ENCODE results near the gene SCYL2. TPM values are rescaled to one million over a fixed set of nuclear protein-coding genes. Genes with fewer than 3 reads are reported as not detected.

SCYL2 gene
- 28.8 and 41.9 TPM in 2 replicates for total RNA-seq (2016; rRNA removed; fragmentation: Illumina TruSeq; extraction: Trizol)
- 57.9 and 65.3 TPM in 2 replicates for total RNA-seq (2016; cell fraction: cytosol; rRNA removed; fragmentation: Illumina TruSeq; extraction: Trizol; ENCODE audit: low read depth)
- 26.5 and 42.6 TPM in 2 replicates for total RNA-seq (2016; cell fraction: insoluble cytoplasmic fraction; rRNA removed; fragmentation: Illumina TruSeq; extraction: Trizol)
- total RNA-seq (2016; cell fraction: membrane; rRNA removed; fragmentation: Illumina TruSeq; extraction: Trizol): 20.6 and 24.8 TPM in 2 replicates
- 35.3 and 36.6 TPM in 2 replicates for total RNA-seq (2016; cell fraction: nucleus; rRNA removed; fragmentation: Illumina TruSeq; extraction: Trizol)
- 9.3 and 11.4 TPM in 2 replicates for polyA plus RNA-seq (2011; rRNA removed)
- 5.1 and 8.8 TPM in 2 replicates for polyA plus RNA-seq (2011; cell fraction: cytosol; rRNA removed)
- polyA plus RNA-seq (2011; cell fraction: nucleus; rRNA removed): 8.6 and 9.3 TPM in 2 replicates
- 15.7 and 16.0 TPM in 2 replicates for polyA plus RNA-seq (2012)
- polyA plus RNA-seq (2016; cell fraction: cytosol; fragmentation: Illumina TruSeq; extraction: Trizol; ENCODE audit: low read depth): 1.2 and 1.4 TPM in 2 replicates
- 28.2 and 30.7 TPM in 2 replicates for polyA plus RNA-seq (2016; cell fraction: insoluble cytoplasmic fraction; fragmentation: Illumina TruSeq; extraction: Trizol; ENCODE audit: low read depth)
- 4.9 and 5.7 TPM in 2 replicates for polyA plus RNA-seq (2016; cell fraction: membrane; fragmentation: Illumina TruSeq; extraction: Trizol; ENCODE audit: low read depth)
- 31.7 and 38.1 TPM in 2 replicates for polyA plus RNA-seq (2016; cell fraction: nucleus; fragmentation: Illumina TruSeq; extraction: Trizol; ENCODE audit: insufficient read depth, low read depth)
- polyA minus RNA-seq (2011; rRNA and poly(A)+ RNA removed; ENCODE audit: low replicate concordance): 23.2 and 39.5 TPM in 2 replicates
- polyA minus RNA-seq (2011; cell fraction: cytosol; rRNA and poly(A)+ RNA removed): 17.8 and 20.7 TPM in 2 replicates
- 35.4 and 53.0 TPM in 2 replicates for polyA minus RNA-seq (2011; cell fraction: nucleus; rRNA and poly(A)+ RNA removed)
- Bru-seq, nascent RNA: percentile 83 among the genes with signal in this experiment
- percentile 83 among the genes with signal in this experiment for BruChase-seq, experiment 1, labeled RNA remaining after a 6-hour chase
- BruChase-seq, experiment 2, labeled RNA remaining after a 2-hour chase: percentile 84 among the genes with signal in this experiment
- long read RNA-seq, experiment 1, full-length matches to known transcripts: 1 of 6 reads
- long read RNA-seq, experiment 1, partial matches to known transcripts: 2 of 6 reads
- long read RNA-seq, experiment 1, other reads (novel, unspliced or antisense): 3 of 6 reads
- long read RNA-seq, experiment 2, partial matches to known transcripts: 22 of 37 reads
- long read RNA-seq, experiment 2, other reads (novel, unspliced or antisense): 15 of 37 reads

DNA sequence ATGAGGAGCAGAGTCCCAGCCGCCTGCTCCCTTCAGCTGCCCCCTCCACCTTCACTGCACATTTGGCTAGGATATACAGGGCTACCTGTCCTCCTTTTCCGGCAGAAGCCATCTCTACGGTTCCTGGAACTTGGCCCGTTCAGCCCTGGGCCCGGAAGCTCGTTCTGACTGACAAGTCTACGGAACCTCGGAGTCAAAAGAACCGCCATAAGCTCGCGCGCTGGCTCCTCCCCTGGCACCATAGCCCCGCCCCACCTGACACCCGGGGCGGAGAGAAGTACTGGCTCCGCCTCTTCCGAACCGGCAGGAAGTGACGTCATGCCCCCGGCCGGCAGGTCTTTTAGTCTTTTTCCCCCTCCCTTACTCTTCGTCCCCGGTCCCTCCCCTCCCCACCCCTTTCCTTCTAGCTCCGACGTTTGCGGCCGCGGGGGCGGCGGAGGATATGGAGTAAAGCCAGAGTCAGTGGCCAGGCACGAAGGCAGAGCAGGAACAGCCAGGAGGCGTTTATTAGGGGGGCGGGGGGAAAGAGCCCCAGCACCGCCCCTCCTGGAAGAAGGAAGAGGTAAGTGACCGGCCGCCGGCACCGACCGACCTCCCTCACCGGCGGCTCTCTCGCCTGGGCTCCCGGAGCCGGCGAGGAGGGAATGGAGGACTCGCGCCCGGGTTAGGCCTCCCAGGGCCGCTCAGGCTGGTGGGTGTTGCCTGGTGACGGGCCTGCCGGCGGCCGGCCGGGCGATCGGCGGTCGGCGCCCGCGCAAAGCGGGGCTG is at the start of gene SCYL2, which contains the start of gene DEPDC4:
Gene SCYL2 (plus strand): TSS at position 343 of the 768 bp plus-strand sequence. CDS start 15,794 bp downstream, outside the sequence.
Gene DEPDC4 (minus strand): TSS at position 245 of the 768 bp plus-strand sequence. CDS start 3 bp downstream, at position 242.
- Histone ChIP-seq H2AFZ (ENCODE audit: low read length) (peak within 1 kb of the TSS; percentile 84), H4K20me1 (ENCODE audit: insufficient read depth, low read length) (peaks cover 10% of the 10 kb centered on the region; the same call in 1 of the 2 replicates), H3K9me3 (ENCODE audit: low read length) (no peaks in the 10 kb centered on the region), H3K79me2 (ENCODE audit: insufficient read depth, low read length) (peaks cover 46% of the 10 kb centered on the region), H3K4me1 (ENCODE audit: insufficient read depth, low read length) (peaks cover 39% of the 10 kb centered on the region), H3K4me3 (replicated peaks in 1 of 3; ENCODE audit: insufficient read depth in 1 of 3, low read depth in 2 of 3, low read length in 3 of 3) (peak within 1 kb of the TSS; percentile 91 to 93 (median 92)), H3K27me3 (ENCODE audit: control insufficient read depth in 1 of 2, insufficient read depth in 2 of 2, low read length in 2 of 2) (no peaks in the 10 kb centered on the region; a peak in 1 of 5 replicates), H3K9ac (ENCODE audit: insufficient read depth, low read depth, low read length) (peak within 1 kb of the TSS; percentile 96), H3K4me2 (ENCODE audit: low read depth, low read length) (peak within 1 kb of the TSS; percentile 91), H3K36me3 (replicated peaks in 1 of 2; ENCODE audit: control insufficient read depth in 1 of 2, insufficient read depth in 2 of 2, low read length in 2 of 2) (no peaks in the 10 kb centered on the region), H3K27ac (ENCODE audit: extremely low read length, insufficient read depth, low read length) (peak within 1 kb of the TSS; percentile 91)
- BruUV-seq (replicated peaks): no TSS peak
- ChIA-PET CTCF (ENCODE audit: low intra/inter-chr PET ratio, low total read pairs) (no interaction called here), POLR2A (interaction anchor here (0.7 to 2.0 kb wide), 9 partner anchors 13 to 287 kb away, joined by 3 to 16 read pairs (median 5); partner anchors contain the start of gene ACTR6)
- intact Hi-C loops (cut with micrococcal nuclease; ENCODE audit: unreplicated experiment): loop anchor here (5.0 kb wide), 2 partner anchors 65 to 125 kb away; partner anchors contain the start of genes ACTR6 and BLTP3B
- under 1% methylated on average over 48 of the region's 62 CpGs for WGBS (ENCODE audit: low lambda C conversion rate)
- FAIRE-seq: peak; percentile 44
- DNase-seq (ENCODE audit: low spot score): peak; percentile 88
- in situ Hi-C loops (cut with HindIII; ENCODE audit: extremely low pct_ligation_motif_present, low pct_unique_long_range_greater_than_20kb): no loop called here
- peak; percentile 88 for ATAC-seq
- TF ChIP-seq, protein P1, sequence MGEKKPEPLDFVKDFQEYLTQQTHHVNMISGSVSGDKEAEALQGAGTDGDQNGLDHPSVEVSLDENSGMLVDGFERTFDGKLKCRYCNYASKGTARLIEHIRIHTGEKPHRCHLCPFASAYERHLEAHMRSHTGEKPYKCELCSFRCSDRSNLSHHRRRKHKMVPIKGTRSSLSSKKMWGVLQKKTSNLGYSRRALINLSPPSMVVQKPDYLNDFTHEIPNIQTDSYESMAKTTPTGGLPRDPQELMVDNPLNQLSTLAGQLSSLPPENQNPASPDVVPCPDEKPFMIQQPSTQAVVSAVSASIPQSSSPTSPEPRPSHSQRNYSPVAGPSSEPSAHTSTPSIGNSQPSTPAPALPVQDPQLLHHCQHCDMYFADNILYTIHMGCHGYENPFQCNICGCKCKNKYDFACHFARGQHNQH (CRISPR knock-in tag; IDR thresholded peaks at IDR 0.05): no peak
- TF ChIP-seq ZNF33B (CRISPR knock-in tag; IDR thresholded peaks at IDR 0.05): peak; percentile 33; the same call in 1 of the 2 replicates
- TF ChIP-seq, protein P2, sequence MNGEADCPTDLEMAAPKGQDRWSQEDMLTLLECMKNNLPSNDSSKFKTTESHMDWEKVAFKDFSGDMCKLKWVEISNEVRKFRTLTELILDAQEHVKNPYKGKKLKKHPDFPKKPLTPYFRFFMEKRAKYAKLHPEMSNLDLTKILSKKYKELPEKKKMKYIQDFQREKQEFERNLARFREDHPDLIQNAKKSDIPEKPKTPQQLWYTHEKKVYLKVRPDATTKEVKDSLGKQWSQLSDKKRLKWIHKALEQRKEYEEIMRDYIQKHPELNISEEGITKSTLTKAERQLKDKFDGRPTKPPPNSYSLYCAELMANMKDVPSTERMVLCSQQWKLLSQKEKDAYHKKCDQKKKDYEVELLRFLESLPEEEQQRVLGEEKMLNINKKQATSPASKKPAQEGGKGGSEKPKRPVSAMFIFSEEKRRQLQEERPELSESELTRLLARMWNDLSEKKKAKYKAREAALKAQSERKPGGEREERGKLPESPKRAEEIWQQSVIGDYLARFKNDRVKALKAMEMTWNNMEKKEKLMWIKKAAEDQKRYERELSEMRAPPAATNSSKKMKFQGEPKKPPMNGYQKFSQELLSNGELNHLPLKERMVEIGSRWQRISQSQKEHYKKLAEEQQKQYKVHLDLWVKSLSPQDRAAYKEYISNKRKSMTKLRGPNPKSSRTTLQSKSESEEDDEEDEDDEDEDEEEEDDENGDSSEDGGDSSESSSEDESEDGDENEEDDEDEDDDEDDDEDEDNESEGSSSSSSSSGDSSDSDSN (CRISPR knock-in tag; IDR thresholded peaks at IDR 0.05): peak; percentile 84; the same call in 1 of the 2 replicates
- TF ChIP-seq ZNF768 (CRISPR knock-in tag; IDR thresholded peaks at IDR 0.05): peak; percentile 59; the same call in 1 of the 2 replicates
- TF ChIP-seq MTF2 (CRISPR knock-in tag; IDR thresholded peaks at IDR 0.05; ENCODE audit: borderline replicate concordance): no peak
- no peak for TF ChIP-seq ZNF761 (CRISPR knock-in tag; conservative IDR thresholded peaks at IDR 0.05)
- TF ChIP-seq SALL1 (CRISPR knock-in tag; IDR thresholded peaks at IDR 0.05): peak; percentile 20; the same call in 1 of the 2 replicates
- TF ChIP-seq GABPB1 (CRISPR knock-in tag; IDR thresholded peaks at IDR 0.05): peak; percentile 93
- no peak for TF ChIP-seq THAP7 (CRISPR knock-in tag; IDR thresholded peaks at IDR 0.05)
- TF ChIP-seq AKAP8 (CRISPR knock-in tag; IDR thresholded peaks at IDR 0.05): no peak
- TF ChIP-seq THAP11 (CRISPR knock-in tag; IDR thresholded peaks at IDR 0.05): peak; percentile 55; the same call in 1 of the 2 replicates
- TF ChIP-seq ATF1 (CRISPR knock-in tag; IDR thresholded peaks at IDR 0.05): peak; percentile 83
- peak; percentile 31; the same call in 1 of the 2 replicates for TF ChIP-seq ZNF580 (CRISPR knock-in tag; IDR thresholded peaks at IDR 0.05; ENCODE audit: borderline replicate concordance, low read depth)

All from HepG2 (cell line).